Panc1 (cell line): Measurements from ENCODE around the gene MAP4K4. TPM values are rescaled to one million over a fixed set of nuclear protein-coding genes. Genes with fewer than 3 reads are reported as not detected.
A peak's percentile ranks its signal among the peaks of the same experiment; 100 is the strongest.

Experiments used
- ATAC-seq: fragments of 200-7000 bp; cut with Tn5 transposase; 2 replicates; pipeline ENCODE4 v1.9.1; 2020; ENCODE audit warnings: mild to moderate bottlenecking, moderate library complexity
- Bru-seq: library from RNA; stranded (reverse); fragments of 400-500 nt; gene quantifications from one replicate; lab custom pipeline; 2021; lab: Mats Ljungman, UMichigan
- BruChase-seq, 2 experiments: library from RNA; stranded (reverse); fragments of 400-500 nt; gene quantifications; one replicate each; lab custom pipeline; 2021; lab: Mats Ljungman, UMichigan
- BruUV-seq: library from RNA; stranded (reverse); fragments of 400-500 nt; replicated peaks from 2 replicates; lab custom pipeline; 2021; lab: Mats Ljungman, UMichigan
- CTCF ChIA-PET: fragments of 300-600 bp; sonication (Branson Sonifier 250); formaldehyde crosslinking; loops from one replicate; lab custom pipeline; 2022; ENCODE audit warnings: antibody characterized with exemption; lab: Charles Lee
- POLR2A ChIA-PET: fragments of 300-600 bp; sonication (Branson Sonifier 250); formaldehyde crosslinking; loops from one replicate; lab custom pipeline; 2022; ENCODE audit warnings: antibody characterized with exemption; lab: Charles Lee
- DNase-seq: peaks from one replicate; pipeline ENCODE4 v3.0.0-alpha.2; 2010; ENCODE audit warnings: low read depth, low spot score
- H3K27ac ChIP-seq: 2 replicates; pipeline ENCODE4 v1.5.1; 2011; ENCODE audit warnings: mild to moderate bottlenecking, low read length, inconsistent platforms
- H3K27me3 ChIP-seq: fragments of 200-500 bp; sonication (Bioruptor generic); 2 replicates; pipeline ENCODE4 v1.6.0; 2014; ENCODE audit warnings: low read length, inconsistent platforms; ENCODE audit not compliant: control insufficient read depth, insufficient read depth
- H3K36me3 ChIP-seq: fragments of 200-500 bp; sonication (Bioruptor generic); 2 replicates; pipeline ENCODE4 v1.5.1; 2014; ENCODE audit warnings: inconsistent platforms, mild to moderate bottlenecking, low read length, moderate library complexity; ENCODE audit not compliant: control insufficient read depth, insufficient read depth
- H3K4me1 ChIP-seq: 2 replicates; pipeline ENCODE4 v1.5.1; 2011; ENCODE audit warnings: inconsistent platforms, mild to moderate bottlenecking, low read length, moderate library complexity; ENCODE audit not compliant: control insufficient read depth, insufficient read depth
- H3K4me3 ChIP-seq, 2 experiments: 2 replicates each; pipeline ENCODE4 v1.5.1; 2011 to 2012; ENCODE audit warnings: low read depth in 2 of 2, low read length in 2 of 2, mild to moderate bottlenecking in 2 of 2, inconsistent platforms in 1 of 2, moderate library complexity in 1 of 2
- H3K9me3 ChIP-seq: fragments of 200-500 bp; sonication (Bioruptor generic); 2 replicates; pipeline ENCODE4 v1.5.1; 2014; ENCODE audit warnings: low read depth, mild to moderate bottlenecking, inconsistent platforms, low read length, moderate library complexity; ENCODE audit not compliant: control insufficient read depth, insufficient read depth
- POLR2AphosphoS5 ChIP-seq: IDR thresholded peaks from 2 replicates; pipeline ENCODE4 v1.6.1; 2012; ENCODE audit warnings: mild to moderate bottlenecking, low read depth, low read length, moderate library complexity
- SIN3A ChIP-seq: IDR thresholded peaks from 2 replicates; pipeline ENCODE4 v1.6.1; 2012; ENCODE audit warnings: low read depth, mild to moderate bottlenecking, low read length, moderate library complexity, borderline replicate concordance; ENCODE audit not compliant: insufficient read depth
- TCF7L2 ChIP-seq: IDR thresholded peaks from 2 replicates; pipeline ENCODE4 v1.6.1; 2011; ENCODE audit warnings: mild to moderate bottlenecking, low read depth, low read length, inconsistent platforms
- in situ Hi-C: cut with HindIII; loops from 2 replicates; pipeline ENCODE4 v1.10.0; 2016; ENCODE audit warnings: low sequenced_read_pairs, low pct_unique_long_range_greater_than_20kb
- intact Hi-C: fragments of 100-400 bp; cut with micrococcal nuclease; formaldehyde crosslinking; loops from one replicate; pipeline ENCODE4 v1.10.0; 2022; ENCODE audit not compliant: unreplicated experiment
- long read RNA-seq: library from polyadenylated mRNA; unstranded; transcript quantifications from one replicate; pipeline ENCODE4 v2.0.0, GENCODE V29; 2021; ENCODE audit not compliant: unreplicated experiment
- polyA plus RNA-seq: library from polyadenylated mRNA; unstranded; fragments of >200 nt; gene quantifications from one replicate; pipeline ENCODE4 v1.2.1, GENCODE V29; 2012; ENCODE audit warnings: missing spikeins; ENCODE audit not compliant: insufficient read length
- total RNA-seq: library from RNA; stranded (reverse); gene quantifications from one replicate; pipeline ENCODE4 v1.2.1, GENCODE V29; 2021; ENCODE audit not compliant: unreplicated experiment
- TF ChIP-seq, protein P1 (sequence below): fragments of 450-650 bp; IDR thresholded peaks from 2 replicates; pipeline ENCODE4 v1.5.1; 2017; ENCODE audit warnings: mild to moderate bottlenecking
- TF ChIP-seq, protein P2 (sequence below), 2 experiments: IDR thresholded peaks; 2 replicates each; pipeline ENCODE4 v1.6.1; 2011 to 2012; ENCODE audit warnings: low read depth in 2 of 2, control low read depth in 1 of 2, low read length in 1 of 2, mild to moderate bottlenecking in 1 of 2, moderate library complexity in 1 of 2; ENCODE audit not compliant: insufficient read depth in 1 of 2

The MAP4K4 gene
- total RNA-seq (68.5 TPM), Bru-seq, nascent RNA (percentile 88 among the genes with signal in this experiment), BruChase-seq, experiment 1, labeled RNA remaining after a 2-hour chase (percentile 75 among the genes with signal in this experiment), BruChase-seq, experiment 2, labeled RNA remaining after a 6-hour chase (percentile 82 among the genes with signal in this experiment)
- polyA plus RNA-seq = 45.9 TPM
- long read RNA-seq, full-length matches to known transcripts = 2 of 110 reads
- long read RNA-seq, partial matches to known transcripts = 34 of 110 reads
- long read RNA-seq, other reads (novel, unspliced or antisense) = 74 of 110 reads

DNA sequence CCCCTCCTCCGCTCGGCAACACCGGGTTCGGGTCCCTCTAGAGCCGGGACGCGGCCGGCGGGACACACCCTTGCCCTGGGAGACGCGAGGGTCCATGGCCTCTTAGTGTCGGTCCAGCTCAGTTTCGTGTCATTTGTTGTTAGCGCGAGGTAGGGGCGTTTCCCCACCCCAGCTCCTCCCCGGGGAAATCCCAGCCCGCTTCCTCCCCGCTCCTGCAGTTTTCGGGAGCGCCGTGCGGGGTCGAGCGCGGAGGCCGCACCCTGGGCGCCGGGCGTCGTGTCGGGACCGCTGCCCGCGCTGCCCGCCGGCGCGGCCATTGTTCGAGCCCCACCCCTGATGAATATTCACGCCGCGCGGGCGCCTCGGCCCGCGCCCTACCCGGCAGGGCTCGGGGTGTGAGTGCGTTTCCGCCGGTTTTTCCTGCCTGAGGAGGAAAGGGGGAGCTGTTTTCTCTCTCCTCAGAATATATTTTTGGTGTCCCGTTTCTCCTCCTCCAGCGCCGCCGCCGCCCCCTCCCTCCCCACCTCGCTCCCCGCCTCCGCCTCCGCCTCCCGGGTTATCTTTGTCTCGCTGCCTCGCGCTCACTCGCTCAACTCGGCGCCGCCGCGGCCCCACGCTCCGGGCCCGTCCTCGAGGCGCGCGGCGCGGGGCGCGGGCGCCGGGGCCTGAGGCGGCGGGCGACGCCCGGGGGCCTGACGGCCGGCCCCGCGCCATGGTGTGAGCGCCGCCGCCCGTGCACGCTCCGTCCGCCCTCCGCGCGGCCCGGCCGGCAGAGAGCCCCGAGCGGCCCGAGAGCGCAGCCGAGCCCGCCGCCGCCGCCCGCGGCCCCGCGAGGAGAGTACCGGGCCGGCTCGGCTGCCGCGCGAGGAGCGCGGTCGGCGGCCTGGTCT, at the start of gene MAP4K4:
Gene MAP4K4, plus strand, starts transcription at position 584 of the 890 bp plus-strand sequence. CDS start 374 bp downstream, outside the sequence.
- intact Hi-C loops = loop anchor here (10.0 kb wide), 1 partner anchor 127 kb away; no protein-coding TSS in a partner anchor
- Histone ChIP-seq H3K4me1 (peaks cover 3% of the 10 kb centered on the region), H3K9me3 (no peaks in the 10 kb centered on the region), H3K4me3 (peak within 1 kb of the TSS; percentile 81 to 97), H3K27me3 (no peaks in the 10 kb centered on the region), H3K36me3 (no peaks in the 10 kb centered on the region; the same call in 1 of the 2 replicates), H3K27ac (peak within 1 kb of the TSS; percentile 89)
- ChIA-PET CTCF (interaction anchor here (0.6 to 0.7 kb wide), 3 partner anchors 154 to 357 kb away, joined by 3 to 11 read pairs (median 11); no protein-coding TSS in a partner anchor), POLR2A (interaction anchor here (0.5 to 1.1 kb wide), 5 partner anchors 48 to 371 kb away, joined by 3 to 7 read pairs (median 4); no protein-coding TSS in a partner anchor)
- in situ Hi-C loops = no loop called here
- TF ChIP-seq POLR2AphosphoS5 (peak; percentile 42; the same call in 1 of the 2 replicates), SIN3A (0 out of 2 replicates have a peak, but pooled peaks have one; percentile 28), TCF7L2 (no peak)
- TF ChIP-seq, protein P1, sequence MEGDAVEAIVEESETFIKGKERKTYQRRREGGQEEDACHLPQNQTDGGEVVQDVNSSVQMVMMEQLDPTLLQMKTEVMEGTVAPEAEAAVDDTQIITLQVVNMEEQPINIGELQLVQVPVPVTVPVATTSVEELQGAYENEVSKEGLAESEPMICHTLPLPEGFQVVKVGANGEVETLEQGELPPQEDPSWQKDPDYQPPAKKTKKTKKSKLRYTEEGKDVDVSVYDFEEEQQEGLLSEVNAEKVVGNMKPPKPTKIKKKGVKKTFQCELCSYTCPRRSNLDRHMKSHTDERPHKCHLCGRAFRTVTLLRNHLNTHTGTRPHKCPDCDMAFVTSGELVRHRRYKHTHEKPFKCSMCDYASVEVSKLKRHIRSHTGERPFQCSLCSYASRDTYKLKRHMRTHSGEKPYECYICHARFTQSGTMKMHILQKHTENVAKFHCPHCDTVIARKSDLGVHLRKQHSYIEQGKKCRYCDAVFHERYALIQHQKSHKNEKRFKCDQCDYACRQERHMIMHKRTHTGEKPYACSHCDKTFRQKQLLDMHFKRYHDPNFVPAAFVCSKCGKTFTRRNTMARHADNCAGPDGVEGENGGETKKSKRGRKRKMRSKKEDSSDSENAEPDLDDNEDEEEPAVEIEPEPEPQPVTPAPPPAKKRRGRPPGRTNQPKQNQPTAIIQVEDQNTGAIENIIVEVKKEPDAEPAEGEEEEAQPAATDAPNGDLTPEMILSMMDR = peak; percentile 61
- TF ChIP-seq, protein P2, sequence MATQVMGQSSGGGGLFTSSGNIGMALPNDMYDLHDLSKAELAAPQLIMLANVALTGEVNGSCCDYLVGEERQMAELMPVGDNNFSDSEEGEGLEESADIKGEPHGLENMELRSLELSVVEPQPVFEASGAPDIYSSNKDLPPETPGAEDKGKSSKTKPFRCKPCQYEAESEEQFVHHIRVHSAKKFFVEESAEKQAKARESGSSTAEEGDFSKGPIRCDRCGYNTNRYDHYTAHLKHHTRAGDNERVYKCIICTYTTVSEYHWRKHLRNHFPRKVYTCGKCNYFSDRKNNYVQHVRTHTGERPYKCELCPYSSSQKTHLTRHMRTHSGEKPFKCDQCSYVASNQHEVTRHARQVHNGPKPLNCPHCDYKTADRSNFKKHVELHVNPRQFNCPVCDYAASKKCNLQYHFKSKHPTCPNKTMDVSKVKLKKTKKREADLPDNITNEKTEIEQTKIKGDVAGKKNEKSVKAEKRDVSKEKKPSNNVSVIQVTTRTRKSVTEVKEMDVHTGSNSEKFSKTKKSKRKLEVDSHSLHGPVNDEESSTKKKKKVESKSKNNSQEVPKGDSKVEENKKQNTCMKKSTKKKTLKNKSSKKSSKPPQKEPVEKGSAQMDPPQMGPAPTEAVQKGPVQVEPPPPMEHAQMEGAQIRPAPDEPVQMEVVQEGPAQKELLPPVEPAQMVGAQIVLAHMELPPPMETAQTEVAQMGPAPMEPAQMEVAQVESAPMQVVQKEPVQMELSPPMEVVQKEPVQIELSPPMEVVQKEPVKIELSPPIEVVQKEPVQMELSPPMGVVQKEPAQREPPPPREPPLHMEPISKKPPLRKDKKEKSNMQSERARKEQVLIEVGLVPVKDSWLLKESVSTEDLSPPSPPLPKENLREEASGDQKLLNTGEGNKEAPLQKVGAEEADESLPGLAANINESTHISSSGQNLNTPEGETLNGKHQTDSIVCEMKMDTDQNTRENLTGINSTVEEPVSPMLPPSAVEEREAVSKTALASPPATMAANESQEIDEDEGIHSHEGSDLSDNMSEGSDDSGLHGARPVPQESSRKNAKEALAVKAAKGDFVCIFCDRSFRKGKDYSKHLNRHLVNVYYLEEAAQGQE (IDR thresholded peaks at IDR 0.05; ENCODE audit: insufficient read depth in 1 of 2, low read depth in 2 of 2, low read length in 1 of 2) = no peak
- no TSS peak for BruUV-seq
- ATAC-seq = peak; percentile 84
- no peak for DNase-seq

DNA sequence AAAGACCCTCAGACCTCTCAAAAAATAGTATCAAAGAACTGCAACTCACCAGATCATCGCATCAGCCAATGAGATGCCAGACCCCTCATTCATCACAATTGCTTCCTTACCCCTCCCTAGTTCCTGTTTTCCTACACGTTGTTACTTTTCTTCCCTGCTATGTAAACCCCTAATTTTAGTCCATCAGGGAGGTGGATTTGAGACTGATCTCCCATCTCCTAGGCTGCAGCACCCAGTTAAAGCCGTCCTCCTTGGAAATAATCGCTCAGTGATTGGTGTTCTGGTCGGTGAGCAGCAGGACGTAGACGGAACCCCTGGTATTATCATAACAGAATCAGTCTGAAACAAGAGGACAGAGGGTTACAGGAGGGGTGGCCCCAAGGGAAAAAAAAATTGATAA, 44.0 kb upstream of the MAP4K4 start:
- in situ Hi-C loops = no loop called here
- intact Hi-C loops = no loop called here
- no peak overlapping the region for H3K27ac ChIP-seq
- no peaks in the 10 kb centered on the region for H3K9me3 ChIP-seq
- no peaks in the 10 kb centered on the region for H3K4me1 ChIP-seq
- no TSS peak for BruUV-seq
- ChIA-PET CTCF (no interaction called here), POLR2A (no interaction called here)
- no peak for DNase-seq
- TF ChIP-seq POLR2AphosphoS5 = no peak
- TF ChIP-seq, protein P1 = no peak
- TF ChIP-seq, protein P2 (IDR thresholded peaks at IDR 0.05; ENCODE audit: insufficient read depth in 1 of 2, low read depth in 2 of 2, low read length in 1 of 2) = no peak
- no peak for TF ChIP-seq SIN3A
- no peaks in the 10 kb centered on the region for H3K27me3 ChIP-seq
- no peaks in the 10 kb centered on the region for H3K36me3 ChIP-seq
- no peak for ATAC-seq
- H3K4me3 ChIP-seq = no peak overlapping the region
